Spleen (tissue), 7 donors: ENCODE measurements around the gene MTHFR.

Experiments
- POLR2A ChIP-seq, 3 donors: fragments of 450-650 bp; IDR thresholded peaks; one replicate each; pipeline ENCODE4 v1.5.1; 2017; ENCODE audit warnings: antibody characterized with exemption in 3 of 3, mild to moderate bottlenecking in 1 of 3
- POLR2AphosphoS5 ChIP-seq, 3 donors: sonication (generic); formaldehyde crosslinking; IDR thresholded peaks; one replicate each; pipeline ENCODE4 v1.5.1; 2017; ENCODE audit warnings: antibody characterized with exemption in 3 of 3
- TF ChIP-seq, protein P1 (sequence below), 11 experiments: fragments of 200-600 bp in 7 of 11; fragments of 450-650 bp in 4 of 11; sonication (generic) in 4 of 11; IDR thresholded peaks in 8 of 11; conservative IDR thresholded peaks in 3 of 11; 1 replicate in 7 of 11; 2 replicates in 4 of 11; pipeline versions ENCODE4 v1.4.0 to v1.8.0; 2016 to 2021; ENCODE audit warnings: antibody characterized with exemption in 11 of 11, inconsistent platforms in 4 of 11, mild to moderate bottlenecking in 1 of 11
- donor health status: DM: no; HTN: no; CAD: no; lungs with moderate emphysema.
- donor health status: DM: no; HTN: no; CAD: no.
- donor health status: DM: no; HTN: no; CAD: no.

DNA sequence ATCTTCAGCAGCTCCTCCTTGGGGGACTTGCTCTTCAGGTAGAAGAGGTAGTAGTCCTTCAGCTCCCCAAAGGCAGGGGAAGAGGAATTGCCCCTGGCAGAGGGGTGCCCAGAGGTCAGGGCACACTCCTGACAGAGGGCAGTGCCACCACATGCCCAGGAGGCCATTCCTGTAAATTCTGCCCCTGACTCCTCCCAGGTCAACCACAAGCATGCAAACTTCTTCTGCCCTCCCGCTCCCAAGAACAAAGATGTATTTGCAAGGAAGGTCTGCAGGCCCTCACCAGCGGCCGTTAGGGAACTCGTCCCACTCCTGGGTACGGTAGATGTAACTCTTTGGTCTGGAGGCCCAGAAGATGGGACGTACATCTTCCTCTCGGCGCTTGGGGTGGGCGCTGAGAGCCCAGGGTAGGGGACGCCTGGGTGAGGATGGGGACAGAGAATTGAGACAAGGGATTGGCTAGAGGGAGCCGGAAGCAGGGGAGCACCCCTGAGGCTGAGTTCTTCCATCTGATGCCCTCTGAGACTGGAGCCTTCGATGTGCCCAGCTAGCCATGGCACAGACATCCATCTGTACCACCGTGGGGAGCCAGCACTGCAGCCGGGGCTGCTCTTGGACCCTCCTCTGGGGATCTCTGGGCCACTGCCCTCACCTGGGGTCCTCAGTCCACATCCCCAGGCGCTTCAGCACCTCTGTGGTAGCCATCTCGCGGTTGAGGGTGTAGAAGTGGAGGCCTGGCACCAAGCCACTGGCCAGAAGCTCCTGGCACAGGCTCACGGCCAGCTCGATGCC is 11.1 kb downstream of the MTHFR start:
- TF ChIP-seq, protein P1, sequence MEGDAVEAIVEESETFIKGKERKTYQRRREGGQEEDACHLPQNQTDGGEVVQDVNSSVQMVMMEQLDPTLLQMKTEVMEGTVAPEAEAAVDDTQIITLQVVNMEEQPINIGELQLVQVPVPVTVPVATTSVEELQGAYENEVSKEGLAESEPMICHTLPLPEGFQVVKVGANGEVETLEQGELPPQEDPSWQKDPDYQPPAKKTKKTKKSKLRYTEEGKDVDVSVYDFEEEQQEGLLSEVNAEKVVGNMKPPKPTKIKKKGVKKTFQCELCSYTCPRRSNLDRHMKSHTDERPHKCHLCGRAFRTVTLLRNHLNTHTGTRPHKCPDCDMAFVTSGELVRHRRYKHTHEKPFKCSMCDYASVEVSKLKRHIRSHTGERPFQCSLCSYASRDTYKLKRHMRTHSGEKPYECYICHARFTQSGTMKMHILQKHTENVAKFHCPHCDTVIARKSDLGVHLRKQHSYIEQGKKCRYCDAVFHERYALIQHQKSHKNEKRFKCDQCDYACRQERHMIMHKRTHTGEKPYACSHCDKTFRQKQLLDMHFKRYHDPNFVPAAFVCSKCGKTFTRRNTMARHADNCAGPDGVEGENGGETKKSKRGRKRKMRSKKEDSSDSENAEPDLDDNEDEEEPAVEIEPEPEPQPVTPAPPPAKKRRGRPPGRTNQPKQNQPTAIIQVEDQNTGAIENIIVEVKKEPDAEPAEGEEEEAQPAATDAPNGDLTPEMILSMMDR (IDR thresholded peaks at IDR 0.05 in 8 of 11, conservative IDR thresholded peaks at IDR 0.05 in 3 of 11), result no peak
- TF ChIP-seq POLR2A (IDR thresholded peaks at IDR 0.05) (no peak), POLR2AphosphoS5 (IDR thresholded peaks at IDR 0.05) (peak in 2 of 3 donors; percentile 22 to 62)
